NCI-H524 (cell line): ENCODE measurements around the gene SCO1.

Experiments
- DNase-seq, 2 experiments: peaks; one replicate each; lab custom pipeline; 2025; lab: John Stamatoyannopoulos, UW

Gene SCO1

GRCh38 chr17:10652984-10653659 lies 44.2 kb downstream of the SCO1 start:
- no peak for DNase-seq

- no peak for DNase-seq
These were observed 45.4 kb downstream of the SCO1 start for GRCh38 chr17:10651927-10652326.

GRCh38 chr17:10649602-10650001 lies 47.7 kb downstream of the SCO1 start:
- DNase-seq: no peak

GRCh38 chr17:10648956-10649355 lies 48.4 kb downstream of the SCO1 start:
- no peak for DNase-seq

- DNase-seq: no peak
These were observed 49.0 kb downstream of the SCO1 start for GRCh38 chr17:10648381-10648780.

GRCh38 chr17:10646392-10646990 lies 50.8 kb downstream of the SCO1 start:
- peak; percentile 43 to 57 for DNase-seq

- DNase-seq: no peak
These were observed 56.9 kb downstream of the SCO1 start for GRCh38 chr17:10640475-10640874.

GRCh38 chr17:10638151-10638550 lies 59.2 kb downstream of the SCO1 start:
- DNase-seq: no peak

- no peak for DNase-seq
These were observed 62.0 kb downstream of the SCO1 start for GRCh38 chr17:10635290-10635689.

GRCh38 chr17:10633738-10634379 lies 63.5 kb downstream of the SCO1 start:
- no peak for DNase-seq

- no peak for DNase-seq
These were observed 65.6 kb downstream of the SCO1 start for GRCh38 chr17:10631701-10632100.

- peak in 1 of 2 experiments; percentile 23 for DNase-seq
These were observed 66.2 kb downstream of the SCO1 start for GRCh38 chr17:10631048-10631700.

- DNase-seq: no peak
These were observed 67.6 kb downstream of the SCO1 start for GRCh38 chr17:10629706-10630105.

GRCh38 chr17:10628756-10629155 lies 68.6 kb downstream of the SCO1 start:
- DNase-seq: no peak

- DNase-seq: no peak
These were observed 70.9 kb downstream of the SCO1 start for GRCh38 chr17:10626390-10626789.

- peak; percentile 79 to 92 for DNase-seq
These were observed 72.4 kb downstream of the SCO1 start for GRCh38 chr17:10624969-10625368.

GRCh38 chr17:10623737-10624338 lies 73.5 kb downstream of the SCO1 start:
- DNase-seq: no peak

- no peak for DNase-seq
These were observed 74.5 kb downstream of the SCO1 start for GRCh38 chr17:10622617-10623485.
